IMR-90 (cell line): ENCODE results near the gene PLXNA4. TPM values are rescaled to one million over a fixed set of nuclear protein-coding genes. Genes with fewer than 3 reads are reported as not detected.

Experiments
- ATAC-seq: fragments of 200-7000 bp; cut with Tn5 transposase; 2 replicates; pipeline ENCODE4 v1.9.1; 2020; ENCODE audit warnings: low read depth, mild to moderate bottlenecking, moderate library complexity
- BruUV-seq: library from RNA; stranded (reverse); fragments of 400-500 nt; replicated peaks from 2 replicates; lab custom pipeline; 2021; lab: Mats Ljungman, UMichigan
- CTCF ChIA-PET: fragments of 300-600 bp; formaldehyde crosslinking; extraction: SDS; loops from one replicate; lab custom pipeline; 2021; ENCODE audit warnings: antibody characterized with exemption; lab: Yijun Ruan, JAX
- POLR2A ChIA-PET: fragments of 300-600 bp; sonication (Branson Sonifier 250); formaldehyde crosslinking; loops from one replicate; lab custom pipeline; 2022; ENCODE audit warnings: antibody characterized with exemption; ENCODE audit not compliant: unreplicated experiment; lab: Charles Lee
- DNase-seq: peaks from one replicate; pipeline ENCODE4 v3.0.0; 2013
- H2AFZ ChIP-seq: replicated peaks from 2 replicates; pipeline ENCODE3; 2013; ENCODE audit warnings: low read length, mild to moderate bottlenecking; ENCODE audit not compliant: poor library complexity
- H2AK5ac ChIP-seq: 2 replicates; pipeline ENCODE4 v1.6.1; 2013; ENCODE audit warnings: low read depth, low read length, inconsistent platforms
- H2AK9ac ChIP-seq: replicated peaks from 2 replicates; pipeline ENCODE3; 2013; ENCODE audit warnings: mild to moderate bottlenecking, low read depth, low read length, moderate library complexity; ENCODE audit not compliant: poor library complexity
- H2BK120ac ChIP-seq: 2 replicates; pipeline ENCODE4 v1.6.1; 2013; ENCODE audit warnings: low read depth, low read length, inconsistent platforms
- H2BK15ac ChIP-seq: 3 replicates; pipeline ENCODE4 v1.6.1; 2013; ENCODE audit warnings: low read depth, low read length, inconsistent platforms
- H2BK20ac ChIP-seq: 2 replicates; pipeline ENCODE4 v1.6.1; 2013; ENCODE audit warnings: low read depth, mild to moderate bottlenecking, inconsistent platforms, low read length, moderate library complexity
- H2BK5ac ChIP-seq: 2 replicates; pipeline ENCODE4 v1.6.1; 2013; ENCODE audit warnings: mild to moderate bottlenecking, low read depth, low read length, inconsistent platforms; ENCODE audit not compliant: poor library complexity, severe bottlenecking
- H3K14ac ChIP-seq: replicated peaks from 2 replicates; pipeline ENCODE4 v1.6.1; 2013; ENCODE audit warnings: low read depth, low read length, inconsistent platforms
- H3K18ac ChIP-seq: 2 replicates; pipeline ENCODE4 v1.6.1; 2013; ENCODE audit warnings: low read depth, low read length, control low read depth
- H3K23ac ChIP-seq: 2 replicates; pipeline ENCODE4 v1.6.1; 2013; ENCODE audit warnings: low read depth, low read length, inconsistent platforms
- H3K27ac ChIP-seq: 2 replicates; pipeline ENCODE4 v1.5.1; 2013; ENCODE audit warnings: mild to moderate bottlenecking, control low read depth, low read length; ENCODE audit not compliant: insufficient read depth
- H3K27me3 ChIP-seq: 2 replicates; pipeline ENCODE4 v1.6.1; 2013; ENCODE audit warnings: low read length; ENCODE audit not compliant: control insufficient read depth, insufficient read depth
- H3K36me3 ChIP-seq: 2 replicates; pipeline ENCODE4 v1.6.1; 2013; ENCODE audit warnings: low read length, mixed read lengths; ENCODE audit not compliant: control insufficient read depth, insufficient read depth
- H3K4ac ChIP-seq: 2 replicates; pipeline ENCODE4 v1.6.1; 2013; ENCODE audit warnings: low read depth, low read length, inconsistent platforms
- H3K4me1 ChIP-seq: 2 replicates; pipeline ENCODE4 v1.6.1; 2013; ENCODE audit warnings: low read length, mixed read lengths; ENCODE audit not compliant: control insufficient read depth, insufficient read depth
- H3K4me2 ChIP-seq: 2 replicates; pipeline ENCODE4 v1.6.1; 2013; ENCODE audit warnings: low read depth, mild to moderate bottlenecking, control low read depth, low read length, moderate library complexity
- H3K4me3 ChIP-seq: 2 replicates; pipeline ENCODE4 v1.5.1; 2013; ENCODE audit warnings: low read depth, mild to moderate bottlenecking, control low read depth, low read length, moderate library complexity; ENCODE audit not compliant: insufficient read depth
- H3K56ac ChIP-seq: 2 replicates; pipeline ENCODE4 v1.6.1; 2013; ENCODE audit warnings: low read length, inconsistent platforms; ENCODE audit not compliant: insufficient read depth; ENCODE audit errors: extremely low read depth
- H3K79me1 ChIP-seq, 2 experiments: 2 replicates each; pipeline ENCODE4 v1.6.1; 2013; ENCODE audit warnings: low read length in 2 of 2, inconsistent platforms in 1 of 2, low read depth in 1 of 2
- H3K9ac ChIP-seq: 2 replicates; pipeline ENCODE4 v1.6.1; 2013; ENCODE audit warnings: low read depth, low read length, control low read depth
- H3K9me1 ChIP-seq: 2 replicates; pipeline ENCODE4 v1.6.1; 2013; ENCODE audit warnings: low read length, inconsistent platforms; ENCODE audit not compliant: insufficient read depth
- H3K9me3 ChIP-seq: 2 replicates; pipeline ENCODE4 v1.6.1; 2013; ENCODE audit warnings: low read length; ENCODE audit not compliant: control insufficient read depth, insufficient read depth
- H4K20me1 ChIP-seq: 2 replicates; pipeline ENCODE4 v1.6.1; 2013; ENCODE audit warnings: low read length, inconsistent platforms; ENCODE audit not compliant: insufficient read depth
- H4K5ac ChIP-seq: 2 replicates; pipeline ENCODE4 v1.6.1; 2013; ENCODE audit warnings: mild to moderate bottlenecking, low read depth, low read length, control low read depth
- H4K8ac ChIP-seq, 2 experiments: 2 replicates each; pipeline ENCODE4 v1.6.1; 2013; ENCODE audit warnings: low read depth in 2 of 2, low read length in 2 of 2, control low read depth in 1 of 2, inconsistent platforms in 1 of 2
- H4K91ac ChIP-seq: 2 replicates; pipeline ENCODE4 v1.6.1; 2013; ENCODE audit warnings: low read depth, low read length, inconsistent platforms; ENCODE audit not compliant: insufficient read depth
- BHLHE40 ChIP-seq: fragments of 150-350 bp; IDR thresholded peaks from 2 replicates; pipeline ENCODE4 v1.6.1; 2016; ENCODE audit warnings: mild to moderate bottlenecking, low read depth, low read length
- CHD1 ChIP-seq: IDR thresholded peaks from 2 replicates; pipeline ENCODE4 v1.6.1; 2012; ENCODE audit warnings: low read depth, low read length, improper control_type of control experiment
- CTCF ChIP-seq: conservative IDR thresholded peaks from 2 replicates; pipeline ENCODE4 v1.5.1; 2012; ENCODE audit warnings: mild to moderate bottlenecking, low read depth, low read length, improper control_type of control experiment
- ELK1 ChIP-seq: fragments of 150-350 bp; IDR thresholded peaks from 2 replicates; pipeline ENCODE4 v1.6.1; 2016; ENCODE audit warnings: low read depth, mild to moderate bottlenecking, low read length, moderate library complexity, borderline replicate concordance
- FOS ChIP-seq: fragments of 150-350 bp; IDR thresholded peaks from 2 replicates; pipeline ENCODE4 v1.6.1; 2016; ENCODE audit warnings: low read depth, low read length
- MAFK ChIP-seq: IDR thresholded peaks from 2 replicates; pipeline ENCODE4 v1.6.1; 2012; ENCODE audit warnings: low read depth, low read length, improper control_type of control experiment
- MAZ ChIP-seq: IDR thresholded peaks from 2 replicates; pipeline ENCODE4 v1.6.1; 2012; ENCODE audit warnings: low read depth, mild to moderate bottlenecking, low read length, improper control_type of control experiment, moderate library complexity, borderline replicate concordance
- MXI1 ChIP-seq: IDR thresholded peaks from 2 replicates; pipeline ENCODE4 v1.6.1; 2012; ENCODE audit warnings: low read depth, mild to moderate bottlenecking, low read length, moderate library complexity, borderline replicate concordance
- NFE2L2 ChIP-seq: fragments of 150-350 bp; IDR thresholded peaks from 2 replicates; pipeline ENCODE4 v1.6.1; 2016; ENCODE audit warnings: low read depth, mild to moderate bottlenecking, low read length
- POLR2A ChIP-seq: IDR thresholded peaks from 2 replicates; pipeline ENCODE4 v1.6.1; 2012; ENCODE audit warnings: mild to moderate bottlenecking, low read depth, low read length
- RAD21 ChIP-seq: IDR thresholded peaks from 2 replicates; pipeline ENCODE4 v1.6.1; 2012; ENCODE audit warnings: low read length, improper control_type of control experiment
- RFX5 ChIP-seq: IDR thresholded peaks from 2 replicates; pipeline ENCODE4 v1.8.0; 2012; ENCODE audit warnings: low read depth, mild to moderate bottlenecking, low read length, moderate library complexity
- SMC3 ChIP-seq: fragments of 150-350 bp; IDR thresholded peaks from 2 replicates; pipeline ENCODE4 v1.6.1; 2016; ENCODE audit warnings: low read depth, mild to moderate bottlenecking, antibody characterized with exemption, low read length, moderate library complexity
- WGBS, 2 experiments: methylation state at CpG; one replicate each; pipeline versions ENCODE4 v1.1.5 to v1.1.7; 2013; ENCODE audit warnings: missing lambda C conversion rate in 2 of 2; ENCODE audit not compliant: insufficient read length in 1 of 2; ENCODE audit errors: extremely low coverage in 2 of 2; 5-methylcytosine and 5-hydroxymethylcytosine counted together
- dilution Hi-C: fragments of 300-500 bp; cut with HindIII; formaldehyde crosslinking; loops from one replicate; pipeline ENCODE4 v1.14.3; 2018; ENCODE audit warnings: low sequenced_read_pairs; ENCODE audit not compliant: unreplicated experiment
- in situ Hi-C: fragments of 300-500 bp; cut with MboI; formaldehyde crosslinking; loops from 3 replicates; pipeline ENCODE4 v1.14.3; 2019; ENCODE audit warnings: low sequenced_read_pairs, inconsistent platforms, mixed read lengths
- intact Hi-C: fragments of 100-400 bp; cut with micrococcal nuclease; formaldehyde crosslinking; loops from 2 replicates; pipeline ENCODE4 v1.10.0; 2022
- polyA plus RNA-seq, 3 experiments: library from polyadenylated mRNA; depleted of rRNA; stranded (reverse); fragments of >200 nt; gene quantifications; 2 replicates each; pipeline ENCODE4 v1.2.3, GENCODE V29; 2012; ENCODE audit warnings: low replicate concordance in 1 of 3
- total RNA-seq: library from RNA; depleted of rRNA; stranded (reverse); fragments of >200 nt; gene quantifications from 2 replicates; pipeline ENCODE4 v1.2.3, GENCODE V29; 2012

The PLXNA4 gene
- total and polyA plus RNA-seq, 2 of the 4 experiments (the other 2 are of a cell fraction): under 0.01 TPM

- Histone ChIP-seq H3K9me1 (no peaks in the 10 kb centered on the region), H2AFZ (no peak overlapping the region), H3K9ac (no peak overlapping the region), H4K8ac (no peak overlapping the region), H4K20me1 (no peaks in the 10 kb centered on the region), H2BK15ac (no peak overlapping the region), H2AK5ac (no peak overlapping the region), H2BK5ac (no peak overlapping the region), H3K27me3 (no peaks in the 10 kb centered on the region), H3K4me2 (no peak overlapping the region), H3K27ac (no peak overlapping the region), H2BK20ac (no peak overlapping the region), H2BK120ac (no peak overlapping the region), H3K9me3 (no peaks in the 10 kb centered on the region), H3K4ac (no peak overlapping the region), H3K23ac (no peak overlapping the region), H3K4me3 (no peak overlapping the region), H3K79me1 (no peaks in the 10 kb centered on the region), H3K56ac (no peak overlapping the region), H3K14ac (no peak overlapping the region), H2AK9ac (no peak overlapping the region), H4K91ac (no peak overlapping the region), H3K36me3 (no peaks in the 10 kb centered on the region), H4K5ac (no peak overlapping the region), H3K18ac (no peak overlapping the region), H3K4me1 (no peaks in the 10 kb centered on the region)
- intact Hi-C loops: no loop called here
- dilution Hi-C loops: no loop called here
- no peak for DNase-seq
- POLR2A ChIA-PET: no interaction called here
- CTCF ChIA-PET: no interaction called here
- no peak for ATAC-seq
- 67% methylated on average over 2 of the region's 4 CpGs; no CpG with 5 or more reads in 1 of the 2 experiments for WGBS, 2 experiments
- in situ Hi-C loops: no loop called here
- TF ChIP-seq CTCF (no peak), RAD21 (no peak), CHD1 (no peak), FOS (no peak), POLR2A (no peak), SMC3 (no peak), MAZ (no peak), MXI1 (no peak), RFX5 (no peak), NFE2L2 (no peak), MAFK (no peak), BHLHE40 (no peak), ELK1 (no peak)
- no TSS peak for BruUV-seq
These were observed 85.8 kb downstream of the PLXNA4 start for GRCh38 chr7:132490474-132490873.
